ENCODE measurements around the gene SLC32A1. TPM values are rescaled to one million over a fixed set of nuclear protein-coding genes. Genes with fewer than 3 reads are reported as not detected.

SLC32A1 gene
- total and polyA plus RNA-seq, 2 of the 4 experiments (the other 2 are of a cell fraction) = not detected

DNA sequence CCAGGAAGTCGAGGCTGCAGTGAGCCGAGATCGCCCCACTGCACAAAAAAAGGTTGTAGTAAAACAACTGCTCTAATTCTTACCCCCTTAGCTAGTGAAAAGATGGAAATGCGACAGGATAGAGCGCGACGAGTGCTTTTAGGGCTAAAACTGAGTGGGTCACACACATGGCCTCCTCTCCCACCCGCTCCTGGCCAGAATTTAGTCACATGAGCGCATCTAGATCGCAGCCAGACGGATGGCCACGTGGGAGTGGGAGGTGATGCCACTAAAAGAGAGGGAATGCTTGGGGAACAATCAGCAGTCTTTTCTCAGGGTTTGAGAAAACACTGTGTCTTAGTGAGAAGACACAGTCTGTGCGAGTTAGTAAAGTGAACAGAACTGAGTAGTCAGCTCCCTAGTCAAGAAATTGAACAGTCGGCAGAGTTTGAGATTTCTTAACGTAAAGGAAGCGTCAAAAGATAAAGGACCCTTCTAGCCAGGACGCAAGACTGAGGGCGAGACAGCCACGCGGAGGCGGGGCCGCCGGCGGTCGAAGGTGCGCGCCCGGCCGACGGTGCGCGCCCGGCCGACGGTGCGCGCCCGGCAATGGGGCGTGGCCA lies 23.3 kb downstream of the SLC32A1 start:
- Histone ChIP-seq H2BK15ac (ENCODE audit: low read depth, low read length) (no peak overlapping the region), H2AK5ac (ENCODE audit: low read depth, low read length) (no peak overlapping the region), H4K20me1 (ENCODE audit: insufficient read depth, low read length) (no peaks in the 10 kb centered on the region; the same call in 1 of the 2 replicates), H2AFZ (replicated peaks; ENCODE audit: low read length, poor library complexity) (peak overlapping the region; percentile 91), H2BK5ac (ENCODE audit: low read depth, low read length, poor library complexity, severe bottlenecking) (no peak overlapping the region), H3K23ac (ENCODE audit: low read depth, low read length) (peak overlapping the region; percentile 67), H3K9me1 (ENCODE audit: insufficient read depth, low read length) (peaks cover 3% of the 10 kb centered on the region; the same call in 1 of the 2 replicates), H4K91ac (ENCODE audit: insufficient read depth, low read depth, low read length) (no peak overlapping the region), H2BK20ac (ENCODE audit: low read depth, low read length) (no peak overlapping the region), H3K9me3 (ENCODE audit: control insufficient read depth, insufficient read depth, low read length) (no peaks in the 10 kb centered on the region), H3K27me3 (ENCODE audit: control insufficient read depth, insufficient read depth, low read length) (peaks cover 5% of the 10 kb centered on the region; the same call in 1 of the 2 replicates), H3K14ac (replicated peaks; ENCODE audit: low read depth, low read length) (peak overlapping the region; percentile 25; the same call in 1 of the 2 replicates), H4K8ac (ENCODE audit: low read depth in 2 of 2, low read length in 2 of 2) (peak overlapping the region; percentile 49 to 69; a peak in 3 of 4 replicates), H3K36me3 (ENCODE audit: control insufficient read depth, insufficient read depth, low read length) (no peaks in the 10 kb centered on the region), H3K4me2 (ENCODE audit: low read depth, low read length) (peak overlapping the region; percentile 96), H3K27ac (ENCODE audit: insufficient read depth, low read length) (no peak overlapping the region), H3K18ac (ENCODE audit: low read depth, low read length) (no peak overlapping the region), H4K5ac (ENCODE audit: low read depth, low read length) (no peak overlapping the region), H2AK9ac (replicated peaks; ENCODE audit: low read depth, low read length, poor library complexity) (peak overlapping the region; percentile 92), H2BK120ac (ENCODE audit: low read depth, low read length) (no peak overlapping the region), H3K4ac (ENCODE audit: low read depth, low read length) (no peak overlapping the region), H3K79me1 (ENCODE audit: low read depth in 1 of 2, low read length in 2 of 2) (peaks cover 15 to 18% of the 10 kb centered on the region in 2 experiments; a peak in 3 of 4 replicates), H3K9ac (ENCODE audit: low read depth, low read length) (peak overlapping the region; percentile 61), H3K4me1 (ENCODE audit: control insufficient read depth, insufficient read depth, low read length) (peaks cover 5% of the 10 kb centered on the region; the same call in 1 of the 2 replicates), H3K4me3 (ENCODE audit: insufficient read depth, low read depth, low read length) (peak overlapping the region; percentile 84), H3K56ac (ENCODE audit: extremely low read depth, insufficient read depth, low read length) (no peak overlapping the region; the same call in 1 of the 2 replicates)
- BruUV-seq (replicated peaks) = no TSS peak
- dilution Hi-C loops (cut with HindIII; ENCODE audit: low sequenced_read_pairs, unreplicated experiment) (no loop called here), in situ Hi-C loops (cut with MboI; ENCODE audit: low sequenced_read_pairs) (loop anchor here (25.0 kb wide), 2 partner anchors 90 to 285 kb away; partner anchors contain the start of gene RALGAPB), intact Hi-C loops (cut with micrococcal nuclease) (loop anchor here (5.0 kb wide), 1 partner anchor 300 kb away; no protein-coding TSS in a partner anchor)
- ChIA-PET POLR2A (ENCODE audit: unreplicated experiment) (no interaction called here), CTCF (no interaction called here)
- no peak for TF ChIP-seq RAD21 (IDR thresholded peaks at IDR 0.05; ENCODE audit: low read length)
- TF ChIP-seq, protein P1, sequence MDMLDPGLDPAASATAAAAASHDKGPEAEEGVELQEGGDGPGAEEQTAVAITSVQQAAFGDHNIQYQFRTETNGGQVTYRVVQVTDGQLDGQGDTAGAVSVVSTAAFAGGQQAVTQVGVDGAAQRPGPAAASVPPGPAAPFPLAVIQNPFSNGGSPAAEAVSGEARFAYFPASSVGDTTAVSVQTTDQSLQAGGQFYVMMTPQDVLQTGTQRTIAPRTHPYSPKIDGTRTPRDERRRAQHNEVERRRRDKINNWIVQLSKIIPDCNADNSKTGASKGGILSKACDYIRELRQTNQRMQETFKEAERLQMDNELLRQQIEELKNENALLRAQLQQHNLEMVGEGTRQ (IDR thresholded peaks at IDR 0.05; ENCODE audit: low read depth, low read length) = peak; percentile 31; the same call in 1 of the 2 replicates
- DNase-seq = no peak
- 2% methylated on average over 24 of the region's 39 CpGs; no CpG with 5 or more reads in 1 of the 2 experiments for WGBS, 2 experiments (ENCODE audit: extremely low coverage in 2 of 2, insufficient read length in 1 of 2)
- ATAC-seq (ENCODE audit: low read depth) = no peak

Measured in IMR-90 (cell line).